HG03354 (cell line): ENCODE data around the gene SSPN.

Experiments used
- ATAC-seq: cut with Tn5 transposase; IDR thresholded peaks from one replicate; pipeline ENCODE4 v1.9.1; 2021; ENCODE audit warnings: mild to moderate bottlenecking; ENCODE audit not compliant: unreplicated experiment, poor library complexity, severe bottlenecking

Gene SSPN, protein sequence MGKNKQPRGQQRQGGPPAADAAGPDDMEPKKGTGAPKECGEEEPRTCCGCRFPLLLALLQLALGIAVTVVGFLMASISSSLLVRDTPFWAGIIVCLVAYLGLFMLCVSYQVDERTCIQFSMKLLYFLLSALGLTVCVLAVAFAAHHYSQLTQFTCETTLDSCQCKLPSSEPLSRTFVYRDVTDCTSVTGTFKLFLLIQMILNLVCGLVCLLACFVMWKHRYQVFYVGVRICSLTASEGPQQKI

DNA sequence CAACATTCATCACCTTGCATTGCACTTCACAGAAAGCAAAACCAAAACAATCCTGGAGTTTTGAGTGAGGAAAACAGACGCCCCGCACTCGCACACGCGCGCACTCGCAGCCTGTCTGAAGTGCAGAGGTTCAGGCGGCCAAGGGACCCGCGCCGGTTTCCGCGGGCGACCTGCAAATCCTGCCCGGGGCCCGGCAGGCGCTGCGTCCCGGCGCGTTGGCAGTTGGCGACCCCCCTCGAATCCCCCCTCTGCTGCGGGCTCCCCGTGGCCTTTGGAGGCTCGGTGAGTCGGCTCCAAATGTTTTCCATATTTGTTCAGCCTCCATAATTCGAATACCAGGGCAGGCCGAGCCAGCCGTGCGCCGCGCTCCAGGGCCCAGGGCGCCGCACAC, at the start of gene SSPN:
Gene SSPN (plus strand): TSS at position 324 of the 391 bp plus-strand sequence. CDS start 100 bp downstream, outside the sequence.
- peak; percentile 64 for ATAC-seq

DNA sequence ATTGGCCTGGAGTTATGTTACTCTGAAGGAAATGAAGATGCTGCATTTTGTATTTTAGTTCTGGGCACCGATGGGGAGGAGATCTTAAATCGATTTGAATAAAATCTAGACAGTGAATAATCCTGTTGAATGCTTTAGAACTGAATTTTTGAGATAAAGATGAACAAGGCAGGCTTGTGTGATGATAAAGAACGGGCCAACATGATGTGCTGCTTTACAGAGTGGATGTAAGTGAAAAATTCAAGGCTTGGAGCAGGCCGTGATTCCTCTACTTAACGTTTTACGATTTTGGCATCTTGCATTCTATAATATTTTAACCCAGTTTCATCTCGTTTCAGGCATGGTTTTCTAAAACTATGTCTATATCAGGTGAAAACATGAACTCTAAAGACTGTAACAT, 47.1 kb upstream of the SSPN start:
- ATAC-seq: no peak

DNA sequence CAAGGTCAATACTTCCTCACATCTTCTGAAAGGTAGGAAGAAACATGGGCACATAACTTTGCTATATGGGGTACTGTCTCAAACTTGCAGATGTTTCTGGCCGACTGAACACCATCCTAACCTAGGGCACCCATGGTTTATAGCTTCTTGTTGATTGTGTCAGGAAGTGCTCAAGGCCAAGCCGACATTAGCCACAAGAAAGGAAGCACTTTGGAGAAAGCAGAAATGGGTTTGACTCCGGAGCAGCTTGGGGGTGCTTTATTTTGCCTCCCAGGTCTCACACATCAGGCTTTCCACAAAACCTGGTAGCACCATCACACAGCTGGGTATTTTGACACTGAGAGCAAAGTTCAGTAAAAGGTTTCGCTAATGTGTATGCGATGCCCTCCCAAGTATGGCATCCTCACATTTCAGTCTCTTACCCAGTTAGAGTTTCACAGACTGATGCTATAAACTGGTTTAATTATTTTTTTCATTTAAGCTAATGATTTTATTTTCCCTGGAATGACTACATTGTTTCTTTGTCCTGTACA, 45.3 kb upstream of the SSPN start:
- ATAC-seq: no peak

DNA sequence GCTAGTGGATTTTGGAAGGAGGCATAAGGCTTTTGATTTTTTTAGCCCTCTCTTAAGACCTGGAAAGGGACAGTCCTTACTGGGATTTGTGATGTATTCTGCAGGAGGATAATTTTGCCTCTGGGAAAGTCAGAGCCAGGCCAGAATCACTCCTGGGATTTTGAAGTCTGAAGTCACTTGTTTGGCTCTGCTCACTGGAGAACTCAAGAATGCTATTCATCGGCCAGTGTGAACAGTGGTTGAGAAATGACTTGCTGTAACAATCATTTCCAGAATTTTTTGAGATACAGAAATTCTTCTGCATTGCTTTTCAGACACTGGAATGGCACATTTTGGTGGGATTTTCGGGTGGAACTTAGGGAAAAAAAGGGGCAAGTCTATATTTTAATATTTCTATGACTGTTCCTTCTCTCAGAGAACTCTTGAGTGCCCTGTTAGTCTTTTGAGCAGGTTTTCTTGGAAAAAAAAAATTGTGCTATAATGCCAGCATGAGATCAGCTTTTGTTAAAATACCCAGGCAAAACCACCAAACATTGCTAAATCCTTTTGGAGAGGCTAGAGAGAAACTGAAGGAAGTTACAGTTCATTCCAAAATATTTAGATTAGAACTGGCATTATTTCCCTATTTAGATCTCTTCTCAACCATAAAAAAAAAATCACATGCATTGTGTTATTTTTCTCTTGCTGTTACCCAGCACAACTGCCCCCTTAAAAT, 44.5 kb upstream of the SSPN start:
- ATAC-seq: no peak

DNA sequence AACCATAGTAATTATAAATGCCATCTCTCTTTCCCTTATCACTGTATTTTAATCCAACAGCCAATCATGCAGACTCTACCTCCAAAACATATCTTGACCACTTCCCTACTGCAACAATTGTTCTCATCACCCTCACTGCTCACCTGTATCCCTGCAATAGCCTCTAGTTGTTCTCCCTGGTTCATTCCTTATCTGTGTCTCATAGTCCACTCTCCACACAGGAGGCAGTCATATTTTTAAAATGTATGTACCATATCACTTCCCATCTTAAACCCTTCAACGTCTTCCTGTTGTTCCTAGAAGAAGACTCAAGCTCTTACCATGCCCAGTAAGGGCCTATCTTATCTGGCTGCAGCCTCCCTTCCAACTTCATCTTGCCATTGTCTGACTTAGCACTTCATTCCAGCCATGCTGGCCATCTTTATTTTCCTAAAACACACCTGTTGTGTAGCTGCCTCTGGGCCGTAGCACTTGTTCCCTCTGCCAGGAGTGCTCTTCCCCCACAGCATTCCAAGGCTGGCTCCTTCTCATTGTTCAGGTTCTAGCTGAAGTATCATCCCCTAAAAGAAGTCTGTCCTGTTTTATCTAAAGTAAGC, 42.8 kb upstream of the SSPN start:
- no peak for ATAC-seq

DNA sequence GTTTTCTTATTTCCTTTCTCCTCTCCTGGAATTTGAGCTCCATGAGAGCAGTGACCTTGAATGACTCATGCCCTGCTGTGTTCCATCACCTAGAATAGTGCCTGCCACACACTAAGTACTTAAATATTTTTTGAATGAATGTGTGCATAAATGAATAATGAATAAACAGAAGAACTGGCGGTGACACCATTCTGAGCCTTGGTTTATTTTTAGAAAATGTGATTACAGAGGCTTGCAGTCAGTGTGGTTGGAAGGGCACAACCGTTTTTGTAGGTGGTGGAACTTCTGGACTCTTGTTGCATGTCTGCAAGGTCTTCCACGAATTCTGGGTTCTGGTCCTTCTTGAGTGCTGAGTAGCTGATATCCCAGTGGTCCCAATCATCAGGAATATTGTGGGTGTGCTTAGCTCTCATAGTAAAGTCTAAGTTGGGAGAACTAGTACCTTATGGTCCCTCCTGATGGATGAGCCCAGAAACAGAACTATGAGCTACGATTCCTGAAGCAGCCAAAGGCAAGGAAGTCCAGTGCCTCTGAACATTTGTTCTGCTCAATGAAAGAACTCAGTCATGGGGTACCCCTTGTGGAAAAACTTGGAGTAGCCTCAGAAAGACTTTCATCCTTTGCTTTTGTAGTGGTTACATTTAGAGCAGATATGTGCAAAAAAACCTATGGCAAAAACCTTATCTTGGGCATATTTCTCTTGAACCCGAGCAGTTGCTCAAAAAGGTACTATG, 41.8 kb upstream of the SSPN start:
- ATAC-seq: no peak

DNA sequence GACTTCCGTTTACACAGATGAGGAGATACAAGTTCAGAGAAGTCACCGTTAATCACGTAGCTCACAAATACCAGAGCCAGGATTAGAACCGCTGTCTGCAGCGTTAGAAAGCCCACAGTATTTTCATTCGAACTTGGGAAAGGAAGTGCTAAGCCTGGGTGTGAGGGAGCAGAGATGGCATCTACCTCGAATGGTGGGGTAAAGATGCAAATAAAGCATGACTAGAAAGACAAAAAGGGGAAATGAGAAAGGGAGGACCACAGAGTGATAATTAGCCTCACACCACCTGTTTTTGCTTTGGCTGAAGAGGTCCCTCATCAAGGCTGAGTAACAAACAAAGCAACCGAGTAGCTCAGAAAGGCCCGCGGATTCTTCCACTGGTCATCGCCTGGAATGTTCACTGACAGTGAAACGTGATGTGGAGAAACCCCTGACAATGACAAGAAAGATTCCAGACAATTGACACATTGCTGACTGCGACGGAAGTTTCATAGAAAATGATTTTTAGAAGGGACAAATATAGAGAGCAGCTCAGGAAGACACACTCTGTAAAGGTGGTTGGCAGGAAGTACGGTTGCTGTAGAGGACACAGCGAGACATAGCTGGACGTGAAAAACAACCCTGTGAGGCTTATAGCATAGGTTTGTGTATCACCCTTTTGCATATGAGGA, 39.0 kb upstream of the SSPN start:
- peak; percentile 88 for ATAC-seq

DNA sequence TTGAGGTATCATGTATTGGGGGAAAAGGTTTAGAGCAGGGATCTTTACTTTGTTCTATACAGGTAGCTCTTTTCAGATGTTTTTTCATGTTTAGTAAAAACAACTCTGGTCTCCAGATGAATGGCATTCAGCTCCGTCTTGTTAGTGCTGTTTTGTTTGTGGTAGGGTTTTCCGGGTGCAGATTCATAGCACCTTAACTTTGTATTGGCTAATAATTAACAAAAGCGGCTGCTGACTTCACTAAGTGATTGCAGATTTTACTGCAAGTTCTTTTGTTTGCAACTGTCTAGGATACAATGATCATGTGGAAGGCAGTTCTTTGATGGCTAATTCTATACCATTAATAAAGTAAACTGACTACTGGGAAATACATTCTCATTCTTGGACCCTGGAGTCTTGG, 38.4 kb upstream of the SSPN start:
- ATAC-seq: peak; percentile 30

DNA sequence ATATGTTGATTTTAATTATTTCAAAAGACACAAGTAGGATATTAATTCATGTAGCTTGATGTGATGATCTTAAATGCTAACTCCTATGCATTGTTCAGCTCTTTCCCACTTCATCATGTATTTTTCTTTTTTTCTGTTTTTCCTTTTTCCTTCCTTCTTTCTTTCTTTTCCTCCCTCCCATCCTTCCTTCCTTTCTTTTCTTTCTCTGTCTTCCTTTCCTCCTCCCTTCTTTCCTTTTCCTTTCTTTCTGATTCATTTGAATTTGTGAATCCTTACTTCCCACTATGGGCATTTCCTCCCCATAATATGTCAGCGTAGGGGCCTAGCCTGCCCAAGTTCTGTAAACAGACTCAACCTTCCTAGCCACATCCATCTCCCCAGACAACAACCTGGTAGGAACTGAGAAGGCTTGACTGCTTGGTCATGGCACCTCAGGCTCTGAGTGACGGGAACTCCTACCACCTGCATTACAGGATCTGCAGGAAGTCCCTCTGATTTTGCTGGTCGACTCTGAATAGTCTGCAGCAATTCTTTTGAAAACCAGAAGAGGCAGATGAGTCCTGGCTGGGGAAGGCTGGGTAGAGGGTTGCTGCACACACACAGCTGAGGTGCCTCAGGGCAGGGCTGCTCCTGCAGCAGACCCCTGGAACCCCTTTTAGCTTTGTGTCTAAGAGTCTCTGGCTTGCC, 37.2 kb upstream of the SSPN start:
- no peak for ATAC-seq

DNA sequence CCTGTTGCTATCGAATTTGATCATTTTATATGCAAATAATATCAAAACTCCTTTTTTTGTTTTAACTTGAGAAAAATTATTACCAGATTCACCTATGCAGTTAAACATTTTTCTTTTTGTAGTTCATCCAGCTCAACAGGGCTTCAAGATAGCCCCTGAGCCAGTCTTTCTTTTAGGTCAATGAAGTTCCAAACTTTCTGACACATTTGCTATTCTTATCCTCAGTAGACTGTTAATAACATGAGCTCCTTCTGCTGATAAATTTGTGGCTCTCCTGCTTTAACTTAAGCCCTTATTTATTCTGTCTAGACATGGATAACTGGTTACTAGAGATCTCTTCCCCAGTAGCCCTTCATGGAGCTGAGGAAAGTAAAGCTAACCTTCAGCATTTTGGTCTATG, 33.2 kb upstream of the SSPN start:
- ATAC-seq: no peak

DNA sequence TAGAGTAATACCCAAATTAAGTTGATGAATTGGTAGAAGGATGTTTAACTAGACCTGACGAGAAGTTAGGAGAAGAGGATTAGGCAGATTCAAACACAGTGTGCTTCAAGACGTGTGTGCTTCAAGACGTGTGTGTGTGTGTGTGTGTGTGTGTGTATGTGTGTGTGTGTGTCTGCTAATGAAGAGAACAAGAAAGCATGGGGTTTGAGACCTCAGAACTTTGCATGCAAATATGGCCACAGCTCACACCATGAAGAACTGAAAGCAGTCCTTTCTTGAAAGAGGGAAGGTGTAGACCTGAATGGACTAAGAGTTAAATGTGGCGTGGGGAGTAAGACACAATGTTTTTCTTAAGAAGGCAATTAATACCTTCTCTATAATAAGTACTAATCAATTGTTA, 32.5 kb upstream of the SSPN start:
- ATAC-seq: peak; percentile 90

DNA sequence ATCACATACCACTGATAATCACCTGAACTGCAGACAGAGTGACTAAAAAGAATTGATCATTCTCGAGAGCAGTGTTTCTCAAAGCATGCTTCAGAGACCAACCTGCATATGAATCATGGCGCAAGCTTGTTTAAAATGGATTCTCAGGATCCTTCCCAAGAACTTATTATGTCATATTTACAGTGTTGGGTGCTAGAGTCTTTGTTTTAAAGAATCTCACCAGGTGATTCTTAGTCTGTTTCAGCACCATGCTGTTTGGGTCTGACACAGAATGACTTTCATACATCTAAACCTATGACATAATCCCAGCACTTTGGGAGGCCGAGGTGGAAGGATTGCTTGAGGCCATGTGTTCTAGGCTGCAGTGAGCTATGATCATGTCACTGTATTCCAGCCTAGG, 31.3 kb upstream of the SSPN start:
- no peak for ATAC-seq

DNA sequence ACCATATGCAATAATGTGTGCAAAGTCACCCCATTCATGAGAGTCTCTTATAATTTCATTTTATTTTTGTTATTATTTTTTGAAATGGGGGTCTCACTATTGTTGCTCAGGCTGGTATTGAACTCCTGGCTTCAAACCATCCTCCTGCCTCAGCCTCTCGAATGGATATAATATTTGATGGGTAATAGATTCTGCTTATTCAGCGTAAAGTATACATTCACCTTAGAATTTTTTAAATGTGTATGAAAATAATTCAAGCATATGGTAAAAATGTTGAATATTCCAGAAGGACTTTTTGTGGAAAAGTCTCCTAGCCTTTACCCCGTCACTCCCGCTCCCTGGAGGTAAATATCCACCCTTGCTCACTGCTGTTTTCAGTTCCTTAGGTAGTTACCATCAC, 23.4 kb upstream of the SSPN start:
- no peak for ATAC-seq

DNA sequence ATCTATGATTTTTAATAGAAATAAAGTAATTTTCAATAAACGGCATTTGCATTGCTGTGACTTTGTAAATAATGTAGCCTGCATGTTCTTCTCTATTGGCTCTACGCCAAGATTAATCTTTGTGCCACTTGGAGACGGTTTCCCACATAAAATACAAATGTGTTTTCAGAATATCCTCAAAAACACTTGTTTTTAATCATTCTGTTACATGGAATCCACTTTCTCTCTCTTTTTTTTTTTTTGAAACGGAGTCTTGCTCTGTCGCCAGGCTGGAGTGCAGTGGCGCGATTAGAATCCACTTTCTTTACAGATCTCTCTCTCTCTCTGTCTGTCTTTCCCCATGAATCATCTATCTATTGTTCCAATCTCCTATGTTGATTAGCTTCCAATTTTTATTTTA, 22.8 kb upstream of the SSPN start:
- no peak for ATAC-seq

DNA sequence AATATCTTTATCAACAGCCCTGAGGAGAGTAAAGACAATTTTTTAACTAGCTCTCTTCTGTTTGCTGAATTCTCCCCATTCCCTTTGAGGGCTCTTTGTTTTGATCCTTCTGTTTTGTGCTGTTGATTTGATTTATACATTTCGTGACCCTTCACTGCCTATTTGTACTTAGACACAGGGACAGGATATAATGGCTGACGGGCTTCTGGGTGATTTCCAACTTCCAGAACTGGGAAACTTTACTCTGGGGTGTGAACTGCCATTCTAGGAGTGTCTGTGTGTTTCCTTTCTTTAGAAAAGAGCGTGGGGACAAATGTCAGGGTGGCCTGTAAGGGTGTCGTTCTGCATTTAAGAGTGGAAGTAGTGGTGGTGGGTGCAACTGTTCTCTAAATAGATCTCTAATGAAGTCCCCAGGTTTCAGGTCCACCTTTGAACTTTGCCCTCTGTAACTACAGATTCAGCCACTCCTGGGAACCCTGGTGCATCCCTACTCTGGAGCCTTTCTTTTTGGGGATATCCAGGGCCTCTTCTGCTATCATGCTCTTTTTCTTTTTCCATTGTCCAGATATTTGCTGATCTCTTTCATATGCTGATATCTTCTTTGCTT, 22.3 kb upstream of the SSPN start:
- no peak for ATAC-seq

DNA sequence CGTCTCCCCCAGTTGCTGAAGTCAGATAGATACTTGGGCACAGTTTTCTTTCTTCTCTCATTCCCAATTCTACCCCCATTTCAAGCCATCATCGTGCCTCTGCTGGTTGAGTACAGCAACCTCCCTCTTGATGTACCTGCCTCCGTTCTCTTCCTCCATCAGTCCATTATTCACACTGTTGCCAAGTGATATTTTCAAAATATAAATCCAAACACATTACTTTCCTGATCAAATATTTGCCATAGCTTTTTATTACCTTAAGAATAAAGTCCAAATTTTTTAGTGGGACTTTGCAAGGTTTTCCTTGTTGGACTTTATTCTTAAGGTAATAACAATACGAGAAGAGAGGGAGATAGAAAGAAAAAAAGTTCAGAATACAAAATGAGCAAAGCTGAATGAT, 18.6 kb upstream of the SSPN start:
- ATAC-seq: no peak

DNA sequence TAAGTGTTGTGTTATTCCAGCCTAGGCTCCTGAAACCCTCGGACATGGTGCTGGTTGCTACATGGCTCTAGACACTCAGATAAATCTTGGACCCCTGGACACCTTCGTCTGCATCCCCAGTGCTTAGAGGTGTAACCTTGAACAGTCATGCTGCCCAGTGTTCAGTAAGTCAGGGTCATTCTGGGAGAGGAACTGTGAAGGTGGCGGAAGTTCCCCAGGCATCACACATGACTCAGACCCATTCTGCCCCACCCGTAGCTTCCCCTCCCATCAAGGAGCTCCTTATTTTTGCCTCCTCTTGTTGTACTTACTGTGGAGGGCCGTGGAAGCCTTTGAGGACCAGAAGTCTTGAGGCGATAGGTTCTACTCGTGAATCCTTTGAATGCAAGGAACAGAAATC, 18.1 kb upstream of the SSPN start:
- no peak for ATAC-seq

DNA sequence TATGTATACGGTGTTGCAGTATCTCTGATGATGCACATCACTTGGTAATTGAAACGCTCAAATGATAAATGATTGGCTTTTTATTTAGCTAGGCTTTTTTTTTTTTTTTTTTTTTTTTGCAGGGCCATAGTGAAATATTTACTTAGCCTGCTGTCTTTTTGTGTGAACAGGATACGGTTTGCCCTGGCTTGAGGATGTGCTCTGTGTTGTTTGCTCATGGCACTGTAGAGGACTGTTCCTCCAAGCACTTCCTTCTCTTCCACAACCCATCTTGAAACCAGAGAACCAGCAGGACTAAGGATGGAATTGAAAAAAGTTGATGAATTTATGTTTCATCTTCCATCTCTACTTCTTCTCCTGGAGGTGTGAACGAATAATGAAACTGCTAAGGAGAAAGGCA, 15.5 kb upstream of the SSPN start:
- ATAC-seq: no peak

DNA sequence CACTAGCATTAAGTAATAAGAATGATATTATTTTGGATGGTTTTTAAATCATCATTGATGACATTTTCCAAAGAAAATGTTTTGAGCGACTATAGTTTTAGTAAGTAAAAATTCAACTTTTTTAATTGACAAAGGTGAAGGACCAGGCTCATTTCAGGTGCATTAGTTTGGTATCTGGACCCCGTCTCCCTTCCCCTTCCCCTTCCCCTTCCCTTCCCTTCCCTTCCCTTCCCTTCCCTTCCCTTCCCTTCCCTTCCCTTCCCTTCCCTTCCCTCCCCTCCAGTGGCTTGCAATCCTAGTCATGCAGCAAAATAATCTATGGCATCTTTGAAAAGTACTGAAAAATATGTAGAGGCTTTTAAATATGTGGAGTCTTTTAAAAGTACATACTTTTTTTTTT, 13.0 kb upstream of the SSPN start:
- ATAC-seq: no peak
